ENCODE data around the gene NANOG. TPM values are rescaled to one million over a fixed set of nuclear protein-coding genes. Genes with fewer than 3 reads are reported as not detected.
"Not testable (repeated sequence)": the region's sequence is repeated elsewhere in the genome, so short reads cannot be mapped to it uniquely, and the experiment has no call there.

The NANOG gene
- total RNA-seq, 6 experiments from 2014 or later: not detected

- no peak for DNase-seq
- H3K9me3 Mint-ChIP-seq: no peaks in the 10 kb centered on the region
- H3K36me3 Mint-ChIP-seq (ENCODE audit: low read depth): no peaks in the 10 kb centered on the region
- H3K27ac Mint-ChIP-seq: no peak overlapping the region
- TF ChIP-seq CTCF (IDR thresholded peaks at IDR 0.05): no peak
- peaks cover 8% of the 10 kb centered on the region for H3K4me1 Mint-ChIP-seq (ENCODE audit: low read depth)
- peaks cover 12% of the 10 kb centered on the region for H3K27me3 Mint-ChIP-seq (ENCODE audit: insufficient read depth)
- no peak overlapping the region for H3K4me3 Mint-ChIP-seq
These were observed 44.6 kb downstream of the NANOG start for GRCh38 chr12:7833831-7834230.

GRCh38 chr12:7834701-7835100, 45.5 kb downstream of the NANOG start:
- H3K27ac Mint-ChIP-seq: no peak overlapping the region
- no peaks in the 10 kb centered on the region for H3K36me3 Mint-ChIP-seq (ENCODE audit: low read depth)
- no peaks in the 10 kb centered on the region for H3K9me3 Mint-ChIP-seq
- peaks cover 8% of the 10 kb centered on the region for H3K4me1 Mint-ChIP-seq (ENCODE audit: low read depth)
- H3K27me3 Mint-ChIP-seq (ENCODE audit: insufficient read depth): peaks cover 8% of the 10 kb centered on the region
- no peak for TF ChIP-seq CTCF (IDR thresholded peaks at IDR 0.05)
- H3K4me3 Mint-ChIP-seq: no peak overlapping the region
- DNase-seq: no peak

- no peak for DNase-seq
- Mint-ChIP-seq H3K9me3 (no peaks in the 10 kb centered on the region), H3K4me3 (no peak overlapping the region), H3K27ac (no peak overlapping the region), H3K36me3 (ENCODE audit: low read depth) (no peaks in the 10 kb centered on the region), H3K27me3 (ENCODE audit: insufficient read depth) (peaks cover 8% of the 10 kb centered on the region), H3K4me1 (ENCODE audit: low read depth) (peaks cover 8% of the 10 kb centered on the region)
- no peak for TF ChIP-seq CTCF (IDR thresholded peaks at IDR 0.05)
These were observed 45.9 kb downstream of the NANOG start for GRCh38 chr12:7835116-7835515.

GRCh38 chr12:7835766-7836165, 46.6 kb downstream of the NANOG start:
- H3K9me3 Mint-ChIP-seq: no peaks in the 10 kb centered on the region
- H3K4me3 Mint-ChIP-seq: no peak overlapping the region
- peaks cover 8% of the 10 kb centered on the region for H3K27me3 Mint-ChIP-seq (ENCODE audit: insufficient read depth)
- H3K27ac Mint-ChIP-seq: no peak overlapping the region
- no peak for DNase-seq
- H3K36me3 Mint-ChIP-seq (ENCODE audit: low read depth): no peaks in the 10 kb centered on the region
- no peak for TF ChIP-seq CTCF (IDR thresholded peaks at IDR 0.05)
- H3K4me1 Mint-ChIP-seq (ENCODE audit: low read depth): peaks cover 8% of the 10 kb centered on the region

GRCh38 chr12:7837366-7837765, 48.2 kb downstream of the NANOG start:
- Mint-ChIP-seq H3K9me3 (no peaks in the 10 kb centered on the region), H3K4me1 (ENCODE audit: low read depth) (peaks cover 8% of the 10 kb centered on the region), H3K27ac (no peak overlapping the region), H3K27me3 (ENCODE audit: insufficient read depth) (peaks cover 5% of the 10 kb centered on the region), H3K4me3 (no peak overlapping the region), H3K36me3 (ENCODE audit: low read depth) (no peaks in the 10 kb centered on the region)
- no peak for DNase-seq
- TF ChIP-seq CTCF (IDR thresholded peaks at IDR 0.05): no peak

GRCh38 chr12:7839226-7839625, 50.0 kb downstream of the NANOG start:
- DNase-seq; H3K4me3 Mint-ChIP-seq; H3K4me1 Mint-ChIP-seq (ENCODE audit: low read depth); H3K27ac Mint-ChIP-seq; H3K27me3 Mint-ChIP-seq (ENCODE audit: insufficient read depth); H3K36me3 Mint-ChIP-seq (ENCODE audit: low read depth); H3K9me3 Mint-ChIP-seq: not testable (repeated sequence)

- H3K27ac Mint-ChIP-seq; DNase-seq; H3K4me1 Mint-ChIP-seq (ENCODE audit: low read depth); H3K4me3 Mint-ChIP-seq; H3K36me3 Mint-ChIP-seq (ENCODE audit: low read depth); H3K27me3 Mint-ChIP-seq (ENCODE audit: insufficient read depth); H3K9me3 Mint-ChIP-seq: not testable (repeated sequence)
These were observed 50.6 kb downstream of the NANOG start for GRCh38 chr12:7839848-7840247.

GRCh38 chr12:7842444-7842843, 53.2 kb downstream of the NANOG start:
- not testable (repeated sequence) for H3K27ac Mint-ChIP-seq

GRCh38 chr12:7843149-7843548, 53.9 kb downstream of the NANOG start:
- Mint-ChIP-seq H3K27me3 (ENCODE audit: insufficient read depth) (peaks cover 10% of the 10 kb centered on the region), H3K4me1 (ENCODE audit: low read depth) (peaks cover 13% of the 10 kb centered on the region)
- not testable (repeated sequence) for H3K9me3 Mint-ChIP-seq; H3K4me3 Mint-ChIP-seq; H3K27ac Mint-ChIP-seq; DNase-seq; H3K36me3 Mint-ChIP-seq (ENCODE audit: low read depth)

More at GRCh38 chr12:7842444-7842843, 53.2 kb downstream of the NANOG start:
- H3K36me3 Mint-ChIP-seq (ENCODE audit: low read depth); H3K9me3 Mint-ChIP-seq; DNase-seq; H3K4me3 Mint-ChIP-seq; H3K4me1 Mint-ChIP-seq (ENCODE audit: low read depth): not testable (repeated sequence)
- peaks cover 10% of the 10 kb centered on the region for H3K27me3 Mint-ChIP-seq (ENCODE audit: insufficient read depth)

- H3K27ac Mint-ChIP-seq; H3K9me3 Mint-ChIP-seq; H3K36me3 Mint-ChIP-seq (ENCODE audit: low read depth); H3K4me3 Mint-ChIP-seq; DNase-seq: not testable (repeated sequence)
- Mint-ChIP-seq H3K4me1 (ENCODE audit: low read depth) (peaks cover 13% of the 10 kb centered on the region), H3K27me3 (ENCODE audit: insufficient read depth) (peaks cover 10% of the 10 kb centered on the region)
These were observed 54.4 kb downstream of the NANOG start for GRCh38 chr12:7843583-7843982.

All from HFFc6 (cell line).